ENCODE data around the gene MBOAT1. TPM values are rescaled to one million over a fixed set of nuclear protein-coding genes. Genes with fewer than 3 reads are reported as not detected.
"Not testable (repeated sequence)": the region's sequence is repeated elsewhere in the genome, so short reads cannot be mapped to it uniquely, and the experiment has no call there.

Gene MBOAT1
- total RNA-seq, 1 donor from 2014 or later: 83.3 TPM

- H3K27ac Mint-ChIP-seq: no peak overlapping the region
- peaks cover 7% of the 10 kb centered on the region for H3K9me3 Mint-ChIP-seq
- H3K4me3 Mint-ChIP-seq: no peak overlapping the region
- H3K4me1 Mint-ChIP-seq (ENCODE audit: unreplicated experiment): peaks cover 6% of the 10 kb centered on the region
- TF ChIP-seq CTCF (conservative IDR thresholded peaks at IDR 0.05): no peak
- no peaks in the 10 kb centered on the region for H3K27me3 Mint-ChIP-seq
- H3K36me3 Mint-ChIP-seq: peaks cover 19% of the 10 kb centered on the region
- no peak for DNase-seq (ENCODE audit: extremely low spot score, unreplicated experiment)
These were observed 59.1 kb downstream of the MBOAT1 start for GRCh38 chr6:20153194-20153593.

- no peaks in the 10 kb centered on the region for H3K9me3 Mint-ChIP-seq
- TF ChIP-seq CTCF (conservative IDR thresholded peaks at IDR 0.05): no peak
- H3K4me3 Mint-ChIP-seq: no peak overlapping the region
- no peaks in the 10 kb centered on the region for H3K4me1 Mint-ChIP-seq (ENCODE audit: unreplicated experiment)
- H3K27me3 Mint-ChIP-seq: no peaks in the 10 kb centered on the region
- no peak overlapping the region for H3K27ac Mint-ChIP-seq
- no peak for DNase-seq (ENCODE audit: extremely low spot score, unreplicated experiment)
- peaks cover 17% of the 10 kb centered on the region for H3K36me3 Mint-ChIP-seq
These were observed 63.8 kb downstream of the MBOAT1 start for GRCh38 chr6:20148433-20148832.

- H3K27ac Mint-ChIP-seq: no peak overlapping the region
- H3K4me3 Mint-ChIP-seq: no peak overlapping the region
- no peaks in the 10 kb centered on the region for H3K4me1 Mint-ChIP-seq (ENCODE audit: unreplicated experiment)
- no peak for TF ChIP-seq CTCF (conservative IDR thresholded peaks at IDR 0.05)
- H3K9me3 Mint-ChIP-seq: no peaks in the 10 kb centered on the region
- peaks cover 22% of the 10 kb centered on the region for H3K36me3 Mint-ChIP-seq
- H3K27me3 Mint-ChIP-seq: no peaks in the 10 kb centered on the region
- no peak for DNase-seq (ENCODE audit: extremely low spot score, unreplicated experiment)
These were observed 64.8 kb downstream of the MBOAT1 start for GRCh38 chr6:20147469-20147868.

- H3K4me3 Mint-ChIP-seq; H3K9me3 Mint-ChIP-seq; H3K4me1 Mint-ChIP-seq (ENCODE audit: unreplicated experiment); DNase-seq (ENCODE audit: extremely low spot score, unreplicated experiment); H3K27me3 Mint-ChIP-seq; H3K27ac Mint-ChIP-seq: not testable (repeated sequence)
- H3K36me3 Mint-ChIP-seq: peaks cover 22% of the 10 kb centered on the region
These were observed 65.4 kb downstream of the MBOAT1 start for GRCh38 chr6:20146831-20147230.

GRCh38 chr6:20146291-20146690, 66.0 kb downstream of the MBOAT1 start:
- no peaks in the 10 kb centered on the region for H3K9me3 Mint-ChIP-seq
- no peaks in the 10 kb centered on the region for H3K27me3 Mint-ChIP-seq
- H3K4me1 Mint-ChIP-seq (ENCODE audit: unreplicated experiment): no peaks in the 10 kb centered on the region
- H3K27ac Mint-ChIP-seq: no peak overlapping the region
- no peak for TF ChIP-seq CTCF (conservative IDR thresholded peaks at IDR 0.05)
- DNase-seq (ENCODE audit: extremely low spot score, unreplicated experiment): no peak
- H3K4me3 Mint-ChIP-seq: no peak overlapping the region
- H3K36me3 Mint-ChIP-seq: peaks cover 18% of the 10 kb centered on the region

- no peaks in the 10 kb centered on the region for H3K9me3 Mint-ChIP-seq
- peaks cover 22% of the 10 kb centered on the region for H3K36me3 Mint-ChIP-seq
- DNase-seq (ENCODE audit: extremely low spot score, unreplicated experiment): no peak
- H3K4me1 Mint-ChIP-seq (ENCODE audit: unreplicated experiment): peaks cover 6% of the 10 kb centered on the region
- TF ChIP-seq CTCF (conservative IDR thresholded peaks at IDR 0.05): no peak
- H3K27me3 Mint-ChIP-seq: no peaks in the 10 kb centered on the region
- no peak overlapping the region for H3K4me3 Mint-ChIP-seq
- no peak overlapping the region for H3K27ac Mint-ChIP-seq
These were observed 69.4 kb downstream of the MBOAT1 start for GRCh38 chr6:20142866-20143265.
